Body of pancreas (tissue), 4 donors: ENCODE measurements around the gene CST9L.

Experiments
- POLR2A ChIP-seq, 3 donors: fragments of 450-650 bp; IDR thresholded peaks; one replicate each; pipeline ENCODE4 v1.6.1; 2016; ENCODE audit warnings: antibody characterized with exemption in 3 of 3, mild to moderate bottlenecking in 2 of 3
- TF ChIP-seq, protein P1 (sequence below), 7 experiments: fragments of 450-650 bp in 4 of 7; fragments of 200-600 bp in 3 of 7; sonication (generic) in 3 of 7; IDR thresholded peaks; one replicate each; pipeline ENCODE4 v1.5.1; 2016 to 2019; ENCODE audit warnings: antibody characterized with exemption in 7 of 7

- TF ChIP-seq POLR2A (IDR thresholded peaks at IDR 0.05): no peak
- TF ChIP-seq, protein P1, sequence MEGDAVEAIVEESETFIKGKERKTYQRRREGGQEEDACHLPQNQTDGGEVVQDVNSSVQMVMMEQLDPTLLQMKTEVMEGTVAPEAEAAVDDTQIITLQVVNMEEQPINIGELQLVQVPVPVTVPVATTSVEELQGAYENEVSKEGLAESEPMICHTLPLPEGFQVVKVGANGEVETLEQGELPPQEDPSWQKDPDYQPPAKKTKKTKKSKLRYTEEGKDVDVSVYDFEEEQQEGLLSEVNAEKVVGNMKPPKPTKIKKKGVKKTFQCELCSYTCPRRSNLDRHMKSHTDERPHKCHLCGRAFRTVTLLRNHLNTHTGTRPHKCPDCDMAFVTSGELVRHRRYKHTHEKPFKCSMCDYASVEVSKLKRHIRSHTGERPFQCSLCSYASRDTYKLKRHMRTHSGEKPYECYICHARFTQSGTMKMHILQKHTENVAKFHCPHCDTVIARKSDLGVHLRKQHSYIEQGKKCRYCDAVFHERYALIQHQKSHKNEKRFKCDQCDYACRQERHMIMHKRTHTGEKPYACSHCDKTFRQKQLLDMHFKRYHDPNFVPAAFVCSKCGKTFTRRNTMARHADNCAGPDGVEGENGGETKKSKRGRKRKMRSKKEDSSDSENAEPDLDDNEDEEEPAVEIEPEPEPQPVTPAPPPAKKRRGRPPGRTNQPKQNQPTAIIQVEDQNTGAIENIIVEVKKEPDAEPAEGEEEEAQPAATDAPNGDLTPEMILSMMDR (IDR thresholded peaks at IDR 0.05): no peak
These were observed 16.3 kb upstream of the CST9L start for GRCh38 chr20:23584434-23585199.
